K562 (cell line): Measurements from ENCODE around the gene DIP2B. TPM values are rescaled to one million over a fixed set of nuclear protein-coding genes. Genes with fewer than 3 reads are reported as not detected.

ENCODE experiments used
- CHCHD3 ChIP-seq: fragments of 250-450 bp; sonication (Bioruptor Pico); IDR thresholded peaks from 2 replicates; pipeline ENCODE4 v2.1.2; 2022; ENCODE audit warnings: mild to moderate bottlenecking
- CREB1 ChIP-seq, 2 experiments: sonication (generic) in 1 of 2; formaldehyde crosslinking in 1 of 2; IDR thresholded peaks; 2 replicates each; pipeline versions ENCODE4 v1.6.1 to v1.8.0; 2012 to 2022; ENCODE audit warnings: inconsistent platforms in 1 of 2, mild to moderate bottlenecking in 1 of 2, missing genetic modification reagents in 1 of 2, moderate library complexity in 1 of 2
- FOSL1 ChIP-seq: fragments of 200-800 bp; sonication (Bioruptor generic); conservative IDR thresholded peaks from 2 replicates; pipeline ENCODE4 v1.6.1; 2016; ENCODE audit warnings: missing genetic modification characterization, missing compliant biosample characterization
- GTF3C2 ChIP-seq: IDR thresholded peaks from 3 replicates; pipeline ENCODE4 v1.6.1; 2011; ENCODE audit warnings: borderline replicate concordance, mild to moderate bottlenecking, moderate library complexity; ENCODE audit not compliant: insufficient read length; ENCODE audit errors: extremely low read depth
- L3MBTL2 ChIP-seq: fragments of 450-650 bp; IDR thresholded peaks from 2 replicates; pipeline ENCODE4 v1.6.1; 2016; ENCODE audit warnings: mild to moderate bottlenecking, moderate library complexity
- MAZ ChIP-seq, 2 experiments: fragments of 450-650 bp in 1 of 2; sonication (generic) in 1 of 2; formaldehyde crosslinking; IDR thresholded peaks in 1 of 2; conservative IDR thresholded peaks in 1 of 2; 2 replicates each; pipeline versions ENCODE4 v1.4.0 to v1.5.0; 2020; ENCODE audit warnings: mild to moderate bottlenecking in 1 of 2, missing genetic modification reagents in 1 of 2
- MXI1 ChIP-seq: IDR thresholded peaks from 2 replicates; pipeline ENCODE4 v1.6.1; 2011; ENCODE audit warnings: low read depth, mild to moderate bottlenecking, improper control_type of control experiment, low read length
- NBN ChIP-seq: fragments of 450-650 bp; IDR thresholded peaks from 2 replicates; pipeline ENCODE4 v1.6.1; 2016; ENCODE audit warnings: low read depth, mild to moderate bottlenecking
- NEUROD1 ChIP-seq: fragments of 150-350 bp; IDR thresholded peaks from 2 replicates; pipeline ENCODE4 v1.6.1; 2014; ENCODE audit warnings: borderline replicate concordance, low read length, low read depth; ENCODE audit not compliant: partially characterized antibody
- NUFIP1 ChIP-seq: fragments of 450-650 bp; IDR thresholded peaks from 2 replicates; pipeline ENCODE4 v1.6.1; 2018; ENCODE audit not compliant: partially characterized antibody
- PML ChIP-seq: IDR thresholded peaks from 2 replicates; pipeline ENCODE4 v1.6.1; 2012; ENCODE audit warnings: low read length, inconsistent platforms
- PREB ChIP-seq: sonication (generic); formaldehyde crosslinking; IDR thresholded peaks from 2 replicates; pipeline ENCODE4 v1.8.1; 2023; ENCODE audit warnings: mild to moderate bottlenecking, missing genetic modification reagents
- SIN3A ChIP-seq, 2 experiments: fragments of 150-350 bp in 1 of 2; IDR thresholded peaks; 2 replicates each; pipeline ENCODE4 v1.6.1; 2011 to 2016; ENCODE audit warnings: borderline replicate concordance in 2 of 2, low read depth in 2 of 2, low read length in 2 of 2, mild to moderate bottlenecking in 2 of 2, moderate library complexity in 2 of 2; ENCODE audit not compliant: control insufficient read depth in 1 of 2
- TAL1 ChIP-seq: fragments of 450-650 bp; IDR thresholded peaks from 2 replicates; pipeline ENCODE4 v1.6.1; 2016; ENCODE audit warnings: mild to moderate bottlenecking
- TEAD4 ChIP-seq, 2 experiments: sonication (generic) in 1 of 2; formaldehyde crosslinking in 1 of 2; IDR thresholded peaks; 2 replicates each; pipeline versions ENCODE4 v1.6.1 to v1.8.0; 2012 to 2022; ENCODE audit warnings: borderline replicate concordance in 1 of 2, inconsistent platforms in 1 of 2, low read length in 1 of 2, mild to moderate bottlenecking in 1 of 2, missing genetic modification reagents in 1 of 2
- ZKSCAN3 ChIP-seq: fragments of 250-450 bp; sonication (Bioruptor Pico); IDR thresholded peaks from 2 replicates; pipeline ENCODE4 v1.4.0; 2020
- ZNF316 ChIP-seq: fragments of 450-650 bp; IDR thresholded peaks from 2 replicates; pipeline ENCODE4 v1.6.1; 2016
- ZNF431 ChIP-seq: sonication (generic); formaldehyde crosslinking; IDR thresholded peaks from 2 replicates; pipeline ENCODE4 v1.8.0; 2022; ENCODE audit warnings: mild to moderate bottlenecking, missing genetic modification reagents
- ZZZ3 ChIP-seq: fragments of 450-650 bp; IDR thresholded peaks from 2 replicates; pipeline ENCODE4 v1.6.1; 2016; ENCODE audit warnings: antibody characterized with exemption, mild to moderate bottlenecking, moderate library complexity
- polyA plus RNA-seq, 8 experiments: library from polyadenylated mRNA; depleted of rRNA in 4 of 8; stranded (reverse) in 5 of 8; unstranded in 3 of 8; fragments of >200 nt; fragmentation: Nextera tagmentation in 2 of 8; fragmentation: Illumina TruSeq in 1 of 8; extraction: Ambion mirVana in 2 of 8; extraction: Trizol in 1 of 8; gene quantifications; 2 replicates each; pipeline versions ENCODE4 v1.2.1 to v1.2.3, GENCODE V29; 2011 to 2014; ENCODE audit warnings: inconsistent platforms in 1 of 8, missing spikeins in 1 of 8
- total RNA-seq, 7 experiments: library from RNA; depleted of rRNA in 6 of 7; stranded (reverse); fragments of >200 nt in 6 of 7; fragmentation: Illumina TruSeq in 2 of 7; extraction: Trizol in 2 of 7; gene quantifications; 2 replicates each; pipeline versions ENCODE4 v1.2.1 to v1.2.3, GENCODE V29; 2011 to 2021; ENCODE audit warnings: low replicate concordance in 1 of 7
- TF ChIP-seq, protein P1 (sequence below): IDR thresholded peaks from 3 replicates; pipeline ENCODE4 v1.6.1; 2011; ENCODE audit warnings: borderline replicate concordance, mild to moderate bottlenecking; ENCODE audit not compliant: insufficient read length, insufficient read depth
- TF ChIP-seq, protein P2 (sequence below): fragments of 450-650 bp; IDR thresholded peaks from 2 replicates; pipeline ENCODE4 v1.6.1; 2014; ENCODE audit warnings: low read depth, mild to moderate bottlenecking, moderate library complexity, borderline replicate concordance

The DIP2B gene
- total and polyA plus RNA-seq, 9 of the 15 experiments (the other 6 are each of a cell fraction or from before 2014, with no cell fraction given): 4.6 to 26.1 (median 18.8) TPM

DNA sequence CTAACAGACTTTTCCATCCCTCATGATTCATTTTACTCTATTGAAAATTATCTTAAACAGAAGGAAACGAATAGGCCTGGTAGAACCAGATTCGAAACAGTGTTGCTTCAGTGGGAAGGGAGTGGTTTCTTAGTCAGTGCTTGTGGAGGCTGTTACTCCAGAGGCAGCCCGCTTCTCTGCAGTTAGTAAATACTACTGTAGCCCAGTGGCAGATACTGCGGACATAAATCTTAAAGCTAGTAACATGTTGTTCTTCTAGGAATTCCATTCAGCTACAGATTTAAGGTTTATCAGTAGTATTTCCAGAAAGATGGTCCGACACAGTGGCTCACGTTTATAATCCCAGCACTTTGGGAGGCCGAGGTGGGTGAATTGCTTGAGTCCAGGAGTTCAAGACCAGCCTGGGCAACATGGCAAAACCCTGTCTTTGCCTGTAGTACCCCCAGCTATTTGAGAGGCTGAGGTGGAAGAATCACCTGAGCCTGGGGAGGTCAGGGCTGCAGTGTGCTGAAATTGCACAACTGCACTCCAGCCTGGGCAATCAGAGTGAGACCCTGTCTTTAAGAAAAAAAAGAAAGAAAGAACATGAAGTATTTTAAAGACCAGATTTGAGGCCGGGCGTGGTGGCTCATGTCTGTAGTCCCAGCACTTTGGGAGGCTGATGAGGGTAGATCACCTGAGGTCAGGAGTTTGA is 45.9 kb downstream of the DIP2B start (continued):
- no peak for TF ChIP-seq GTF3C2
- TF ChIP-seq MAZ (CRISPR knock-in tag; conservative IDR thresholded peaks at IDR 0.05 in 1 of 2, IDR thresholded peaks at IDR 0.05 in 1 of 2): 0 out of 4 replicates have a peak, but pooled peaks of 1 of the 2 experiments have one; percentile 29
- TF ChIP-seq FOSL1 (tag): peak; percentile 60
- no peak for TF ChIP-seq L3MBTL2
- 0 out of 2 replicates have a peak, but pooled peaks have one; percentile 20 for TF ChIP-seq PML
- peak; percentile 56 for TF ChIP-seq TAL1
- TF ChIP-seq ZNF316: no peak
- TF ChIP-seq ZKSCAN3 (CRISPR knock-in tag): no peak
- TF ChIP-seq ZNF431: no peak
- no peak for TF ChIP-seq SIN3A (IDR thresholded peaks at IDR 0.05; ENCODE audit: borderline replicate concordance in 2 of 2, control insufficient read depth in 1 of 2, low read depth in 2 of 2, low read length in 2 of 2)
- no peak for TF ChIP-seq NEUROD1
- TF ChIP-seq, protein P1, sequence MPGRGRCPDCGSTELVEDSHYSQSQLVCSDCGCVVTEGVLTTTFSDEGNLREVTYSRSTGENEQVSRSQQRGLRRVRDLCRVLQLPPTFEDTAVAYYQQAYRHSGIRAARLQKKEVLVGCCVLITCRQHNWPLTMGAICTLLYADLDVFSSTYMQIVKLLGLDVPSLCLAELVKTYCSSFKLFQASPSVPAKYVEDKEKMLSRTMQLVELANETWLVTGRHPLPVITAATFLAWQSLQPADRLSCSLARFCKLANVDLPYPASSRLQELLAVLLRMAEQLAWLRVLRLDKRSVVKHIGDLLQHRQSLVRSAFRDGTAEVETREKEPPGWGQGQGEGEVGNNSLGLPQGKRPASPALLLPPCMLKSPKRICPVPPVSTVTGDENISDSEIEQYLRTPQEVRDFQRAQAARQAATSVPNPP: no peak
- TF ChIP-seq NUFIP1: no peak
- no peak for TF ChIP-seq ZZZ3
- TF ChIP-seq TEAD4 (IDR thresholded peaks at IDR 0.05; ENCODE audit: low read length): peak; percentile 61; the same call in 1 of the 2 replicates
- no peak for TF ChIP-seq TEAD4 (CRISPR knock-in tag; IDR thresholded peaks at IDR 0.05; ENCODE audit: borderline replicate concordance)
- TF ChIP-seq, protein P2, sequence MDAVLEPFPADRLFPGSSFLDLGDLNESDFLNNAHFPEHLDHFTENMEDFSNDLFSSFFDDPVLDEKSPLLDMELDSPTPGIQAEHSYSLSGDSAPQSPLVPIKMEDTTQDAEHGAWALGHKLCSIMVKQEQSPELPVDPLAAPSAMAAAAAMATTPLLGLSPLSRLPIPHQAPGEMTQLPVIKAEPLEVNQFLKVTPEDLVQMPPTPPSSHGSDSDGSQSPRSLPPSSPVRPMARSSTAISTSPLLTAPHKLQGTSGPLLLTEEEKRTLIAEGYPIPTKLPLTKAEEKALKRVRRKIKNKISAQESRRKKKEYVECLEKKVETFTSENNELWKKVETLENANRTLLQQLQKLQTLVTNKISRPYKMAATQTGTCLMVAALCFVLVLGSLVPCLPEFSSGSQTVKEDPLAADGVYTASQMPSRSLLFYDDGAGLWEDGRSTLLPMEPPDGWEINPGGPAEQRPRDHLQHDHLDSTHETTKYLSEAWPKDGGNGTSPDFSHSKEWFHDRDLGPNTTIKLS: no peak
- TF ChIP-seq CHCHD3 (CRISPR knock-in tag): no peak
- TF ChIP-seq CREB1 (IDR thresholded peaks at IDR 0.05): no peak
- TF ChIP-seq CREB1 (CRISPR knock-in tag; IDR thresholded peaks at IDR 0.05): no peak
- TF ChIP-seq PREB (CRISPR knock-in tag): no peak
- TF ChIP-seq NBN: 0 out of 2 replicates have a peak, but pooled peaks have one; percentile 21
- TF ChIP-seq MXI1: no peak
